Ovary (tissue), 9 donors: ENCODE measurements around the gene MIER2. TPM values are rescaled to one million over a fixed set of nuclear protein-coding genes. Genes with fewer than 3 reads are reported as not detected.

ENCODE experiments used
- DNase-seq, 5 donors: peaks; one replicate each; pipeline ENCODE4 v3.0.0-alpha.2; 2019 to 2020
- H3K27ac ChIP-seq, 2 donors: fragments of 200-600 bp; one replicate each; pipeline versions ENCODE4 v1.5.1 to v1.8.0; 2019 to 2022
- H3K27me3 ChIP-seq: fragments of 200-600 bp; one replicate; pipeline ENCODE4 v1.8.0; 2022
- H3K36me3 ChIP-seq: fragments of 200-600 bp; sonication (generic); one replicate; pipeline ENCODE4 v1.5.1; 2019
- H3K4me1 ChIP-seq: one replicate; pipeline ENCODE4 v1.8.1; 2013; ENCODE audit warnings: mild to moderate bottlenecking, moderate library complexity; ENCODE audit not compliant: insufficient read depth
- H3K4me3 ChIP-seq: fragments of 200-600 bp; sonication (generic); one replicate; pipeline ENCODE4 v1.5.1; 2017
- H3K9me3 ChIP-seq, 2 donors: fragments of 200-600 bp in 1 of 2; sonication (generic) in 1 of 2; one replicate each; pipeline versions ENCODE4 v1.5.1 to v1.8.1; 2013 to 2019; ENCODE audit warnings: mild to moderate bottlenecking in 1 of 2, moderate library complexity in 1 of 2
- CTCF ChIP-seq, 3 donors: fragments of 450-650 bp in 2 of 3; fragments of 200-600 bp in 1 of 3; IDR thresholded peaks; one replicate each; pipeline versions ENCODE4 v1.5.1 to v1.8.0; 2016 to 2022; ENCODE audit warnings: antibody characterized with exemption in 3 of 3, mild to moderate bottlenecking in 1 of 3
- EP300 ChIP-seq: sonication (generic); formaldehyde crosslinking; IDR thresholded peaks from one replicate; pipeline ENCODE4 v1.6.1; 2017; ENCODE audit warnings: antibody characterized with exemption
- POLR2A ChIP-seq: fragments of 450-650 bp; IDR thresholded peaks from one replicate; pipeline ENCODE4 v1.6.1; 2017; ENCODE audit warnings: antibody characterized with exemption, mild to moderate bottlenecking, moderate library complexity
- WGBS, 3 donors: extraction: QIAGEN DNeasy Blood & Tissue Kit in 1 of 3; methylation state at CpG; one replicate each; pipeline versions ENCODE4 v1.1.5 to v1.1.7; 2013 to 2017; 5-methylcytosine and 5-hydroxymethylcytosine counted together
- intact Hi-C, 4 donors: fragments of 100-400 bp; cut with DNase I; formaldehyde crosslinking; loops; one replicate each; pipeline versions ENCODE4 v1.11.0 to v1.15.1; 2022 to 2023
- polyA plus RNA-seq, 2 donors: library from polyadenylated mRNA; stranded (reverse); fragments of 200-250 nt in 1 of 2; fragments of 350-450 nt in 1 of 2; fragmentation: Illumina TruSeq in 1 of 2; extraction: RNeasy Lipid Tissue Mini Kit (QIAGEN cat#74804) in 1 of 2; gene quantifications; one replicate each; pipeline ENCODE4 v1.2.3, GENCODE V29; 2013 to 2014
- total RNA-seq, 7 donors: library from RNA; depleted of rRNA in 2 of 7; stranded (reverse); fragments of >200 nt in 2 of 7; fragmentation: NEBNext Ultra II Directional in 3 of 7; extraction: Animal tissue kit (Norgen Biotek cat#: 25700) in 3 of 7; gene quantifications; one replicate each; pipeline versions ENCODE4 v1.1.0 to v1.2.4, GENCODE V29; 2016 to 2023
- donor health status: DM: no; HTN: no; CAD: no; lungs with moderate emphysema.
- donor health status: DM: no; HTN: no; CAD: no.
- donor health status: Bipolar disorder and iron deficiency.
- donor health status: DM: yes; HTN: yes; CAD: no.
- donor health status: DM: no; HTN: no; CAD: no.
- donor health status: DM: yes; HTN: yes; CAD: no.

The MIER2 gene
- total and polyA plus RNA-seq, 9 donors = 9.8 to 29.6 (median 21.7) TPM

GRCh38 chr19:315811-316210 lies 28.8 kb downstream of the MIER2 start:
- Histone ChIP-seq H3K4me3 (no peak overlapping the region), H3K27ac (no peak overlapping the region), H3K4me1 (peaks cover 2% of the 10 kb centered on the region), H3K27me3 (no peaks in the 10 kb centered on the region), H3K9me3 (no peaks in the 10 kb centered on the region), H3K36me3 (no peaks in the 10 kb centered on the region)
- intact Hi-C loops = loop anchor here in 1 of 4 donors (10.0 kb wide), 1 partner anchor 59 kb away; a partner anchor contains a TSS
- TF ChIP-seq EP300 (no peak), POLR2A (no peak), CTCF (IDR thresholded peaks at IDR 0.05) (no peak)
- 75 to 84% (median 76%) methylated on average over 8 of the region's 8 CpGs for WGBS, 3 donors
- no peak for DNase-seq

GRCh38 chr19:313988-314815 lies 30.4 kb downstream of the MIER2 start:
- peak in 1 of 5 donors; percentile 8 for DNase-seq
- intact Hi-C loops = loop anchor here in 1 of 4 donors (10.0 kb wide), 1 partner anchor 61 kb away; a partner anchor contains a TSS
- no peaks in the 10 kb centered on the region for H3K36me3 ChIP-seq

GRCh38 chr19:313169-313987 lies 31.2 kb downstream of the MIER2 start:
- H3K27me3 ChIP-seq = no peaks in the 10 kb centered on the region
- no peak for DNase-seq
- intact Hi-C loops = loop anchor here in 1 of 4 donors (10.0 kb wide), 1 partner anchor 61 kb away; a partner anchor contains a TSS
- H3K9me3 ChIP-seq = no peaks in the 10 kb centered on the region
- H3K4me3 ChIP-seq = no peak overlapping the region
- WGBS, 3 donors = 56 to 69% (median 61%) methylated on average over 22 to 23 of the region's 23 CpGs
- H3K36me3 ChIP-seq = no peaks in the 10 kb centered on the region
- TF ChIP-seq POLR2A (no peak), CTCF (IDR thresholded peaks at IDR 0.05) (no peak), EP300 (no peak)
- H3K27ac ChIP-seq = no peak overlapping the region
- H3K4me1 ChIP-seq = peaks cover 2% of the 10 kb centered on the region

More at GRCh38 chr19:313988-314815, 30.4 kb downstream of the MIER2 start:
- peaks cover 2% of the 10 kb centered on the region for H3K4me1 ChIP-seq
- no peaks in the 10 kb centered on the region for H3K27me3 ChIP-seq
- no peaks in the 10 kb centered on the region for H3K9me3 ChIP-seq
- H3K27ac ChIP-seq = no peak overlapping the region
- TF ChIP-seq CTCF (IDR thresholded peaks at IDR 0.05) (no peak), EP300 (no peak), POLR2A (no peak)
- 82 to 87% (median 85%) methylated on average over 22 of the region's 22 CpGs for WGBS, 3 donors
- H3K4me3 ChIP-seq = no peak overlapping the region

GRCh38 chr19:311813-312261 lies 32.8 kb downstream of the MIER2 start:
- 90 to 92% (median 91%) methylated on average over 26 to 33 of the region's 33 CpGs for WGBS, 3 donors
- Histone ChIP-seq H3K9me3 (no peaks in the 10 kb centered on the region), H3K27me3 (no peaks in the 10 kb centered on the region), H3K4me3 (no peak overlapping the region), H3K36me3 (no peaks in the 10 kb centered on the region), H3K27ac (no peak overlapping the region), H3K4me1 (peaks cover 2% of the 10 kb centered on the region)
- no peak for TF ChIP-seq EP300
- TF ChIP-seq CTCF (IDR thresholded peaks at IDR 0.05) = no peak
- no peak for TF ChIP-seq POLR2A
- peak in 1 of 5 donors; percentile 12 for DNase-seq
- intact Hi-C loops = loop anchor here in 1 of 4 donors (10.0 kb wide), 1 partner anchor 63 kb away; a partner anchor contains a TSS
